GM12874 (cell line): ENCODE results near the gene RFTN1.

ENCODE experiments used
- TF ChIP-seq, protein P1 (sequence below): IDR thresholded peaks from 2 replicates; pipeline ENCODE4 v1.5.1; 2011; ENCODE audit warnings: low read depth, mild to moderate bottlenecking, control low read depth, low read length, moderate library complexity; ENCODE audit not compliant: insufficient read depth

The RFTN1 gene

DNA sequence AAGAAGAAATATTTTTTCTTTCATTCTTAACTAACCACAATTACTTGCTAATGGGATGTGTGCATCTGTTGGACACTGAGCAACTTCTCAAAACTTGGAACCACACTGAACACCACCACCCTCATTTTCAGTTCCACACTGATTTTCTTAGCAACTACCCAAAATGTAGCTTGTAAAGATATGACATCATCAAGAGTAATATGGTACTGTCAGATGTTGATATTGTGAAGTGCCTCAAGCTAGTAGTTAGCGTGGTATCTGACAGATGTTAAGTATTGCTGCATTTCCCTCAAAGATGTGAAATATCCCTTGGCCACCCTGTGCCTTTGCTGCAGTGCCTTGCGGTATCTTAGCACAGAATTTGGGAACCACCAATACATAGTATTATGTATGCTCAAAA, 9.3 kb downstream of the RFTN1 start:
- TF ChIP-seq, protein P1, sequence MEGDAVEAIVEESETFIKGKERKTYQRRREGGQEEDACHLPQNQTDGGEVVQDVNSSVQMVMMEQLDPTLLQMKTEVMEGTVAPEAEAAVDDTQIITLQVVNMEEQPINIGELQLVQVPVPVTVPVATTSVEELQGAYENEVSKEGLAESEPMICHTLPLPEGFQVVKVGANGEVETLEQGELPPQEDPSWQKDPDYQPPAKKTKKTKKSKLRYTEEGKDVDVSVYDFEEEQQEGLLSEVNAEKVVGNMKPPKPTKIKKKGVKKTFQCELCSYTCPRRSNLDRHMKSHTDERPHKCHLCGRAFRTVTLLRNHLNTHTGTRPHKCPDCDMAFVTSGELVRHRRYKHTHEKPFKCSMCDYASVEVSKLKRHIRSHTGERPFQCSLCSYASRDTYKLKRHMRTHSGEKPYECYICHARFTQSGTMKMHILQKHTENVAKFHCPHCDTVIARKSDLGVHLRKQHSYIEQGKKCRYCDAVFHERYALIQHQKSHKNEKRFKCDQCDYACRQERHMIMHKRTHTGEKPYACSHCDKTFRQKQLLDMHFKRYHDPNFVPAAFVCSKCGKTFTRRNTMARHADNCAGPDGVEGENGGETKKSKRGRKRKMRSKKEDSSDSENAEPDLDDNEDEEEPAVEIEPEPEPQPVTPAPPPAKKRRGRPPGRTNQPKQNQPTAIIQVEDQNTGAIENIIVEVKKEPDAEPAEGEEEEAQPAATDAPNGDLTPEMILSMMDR: no peak

DNA sequence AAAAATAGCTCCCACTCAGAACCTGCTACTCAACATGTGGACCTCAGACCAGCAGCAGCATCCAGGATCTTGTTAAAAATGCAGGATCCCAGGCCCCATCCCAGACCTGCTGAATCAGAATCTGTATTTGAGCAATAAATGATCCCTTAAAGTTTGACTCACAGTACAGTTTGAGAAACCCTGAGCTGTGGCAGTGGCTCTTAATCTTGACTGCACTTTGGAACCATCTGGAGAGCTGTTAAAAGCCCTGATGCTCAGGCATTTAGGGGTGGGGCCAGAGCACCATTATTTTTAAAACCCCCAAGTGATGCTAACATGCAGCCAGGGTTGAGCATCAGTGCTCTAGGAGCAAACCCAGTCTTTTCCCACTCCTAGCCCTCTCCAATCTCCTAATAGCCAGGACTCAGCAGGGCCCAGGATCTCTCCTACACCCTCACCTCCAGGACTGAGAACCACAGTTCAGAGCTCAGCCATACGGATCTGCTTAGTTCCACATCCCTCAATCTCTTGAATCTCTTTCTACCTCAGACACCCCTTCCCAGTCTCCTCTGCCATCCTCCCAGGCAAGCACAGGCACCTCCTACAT, 10.2 kb downstream of the RFTN1 start:
- TF ChIP-seq, protein P1: no peak

DNA sequence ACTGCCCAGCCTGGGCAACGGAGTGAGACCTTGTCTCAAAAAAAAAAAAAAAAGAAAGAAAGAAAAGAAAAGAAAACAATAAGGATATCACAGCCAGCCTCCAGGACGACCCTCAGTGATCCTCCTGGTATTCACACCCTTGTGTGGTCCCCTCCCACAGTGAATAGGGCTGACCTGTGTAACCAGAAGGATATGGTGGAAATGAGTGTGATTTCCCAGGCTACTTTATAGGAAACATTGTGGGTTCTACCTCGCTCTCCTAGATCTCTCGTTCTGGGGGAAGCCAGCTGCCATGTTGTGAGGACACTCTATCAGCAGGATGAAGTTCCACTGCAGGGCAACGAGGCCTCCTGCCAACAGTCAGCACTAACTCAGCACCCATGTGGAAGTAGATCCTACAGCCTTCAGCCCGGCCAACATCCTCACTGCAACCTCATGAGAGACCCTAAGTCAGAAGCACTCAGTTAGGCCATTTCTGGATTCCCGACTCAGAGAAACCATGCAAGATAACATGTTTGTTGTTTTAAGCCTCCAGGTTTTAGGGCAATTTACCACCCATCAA, 11.1 kb downstream of the RFTN1 start:
- TF ChIP-seq, protein P1: no peak

DNA sequence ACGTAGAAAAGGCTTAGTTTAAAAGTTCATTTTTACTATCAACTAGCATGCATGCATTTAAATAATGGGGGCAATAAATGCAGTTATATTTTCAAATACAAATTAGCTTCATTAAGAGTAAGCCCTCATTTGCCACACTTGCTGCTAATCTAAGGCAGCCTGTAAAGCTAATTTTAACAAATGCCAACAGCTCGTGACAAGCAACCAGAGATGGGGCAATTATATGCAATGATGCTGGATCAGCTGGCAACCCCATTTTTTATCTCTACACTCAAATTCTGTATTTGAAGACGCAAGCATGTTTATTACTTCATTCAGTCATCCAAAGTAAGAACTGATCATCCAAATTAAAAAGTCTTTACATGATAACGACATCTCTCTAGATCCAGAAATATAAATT, 12.1 kb downstream of the RFTN1 start:
- TF ChIP-seq, protein P1: no peak

DNA sequence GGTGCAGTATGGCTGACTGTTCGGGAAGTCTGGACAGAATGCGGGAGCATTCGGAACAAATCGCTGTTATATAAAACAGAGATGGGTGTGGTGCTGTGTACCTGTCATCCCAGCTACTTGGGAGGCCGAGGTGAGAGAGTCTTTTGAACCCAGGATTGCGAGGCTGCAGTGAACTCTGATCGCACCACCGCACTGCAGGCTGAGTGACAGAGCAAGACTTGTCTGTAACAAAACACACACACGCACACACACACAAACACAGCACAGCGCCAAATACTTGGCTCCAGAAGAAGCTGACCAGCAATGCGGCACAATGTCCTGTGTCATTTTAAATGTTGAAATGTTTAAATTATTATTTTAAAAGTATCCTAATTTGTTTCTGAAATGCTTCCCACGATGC, 12.6 kb downstream of the RFTN1 start:
- TF ChIP-seq, protein P1: no peak

DNA sequence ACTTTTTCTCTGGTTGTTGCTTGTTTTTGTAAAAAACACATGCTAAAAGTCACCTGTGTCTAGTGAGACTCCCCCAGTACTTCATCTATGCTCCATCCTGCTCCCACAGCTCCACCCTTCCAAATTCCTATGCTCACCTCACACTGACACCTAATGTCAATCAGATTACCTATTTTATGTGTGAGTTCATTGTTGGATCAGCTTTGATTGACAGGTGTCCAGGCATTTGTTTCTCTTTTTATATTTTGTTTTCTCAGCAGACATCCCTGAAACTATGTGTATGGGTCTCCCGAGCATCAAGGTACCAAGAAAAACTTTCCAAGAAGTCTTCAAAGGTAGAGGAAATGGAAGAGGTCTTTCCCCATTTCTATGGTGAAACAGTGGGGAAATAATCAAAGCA, 13.4 kb downstream of the RFTN1 start:
- TF ChIP-seq, protein P1: no peak

DNA sequence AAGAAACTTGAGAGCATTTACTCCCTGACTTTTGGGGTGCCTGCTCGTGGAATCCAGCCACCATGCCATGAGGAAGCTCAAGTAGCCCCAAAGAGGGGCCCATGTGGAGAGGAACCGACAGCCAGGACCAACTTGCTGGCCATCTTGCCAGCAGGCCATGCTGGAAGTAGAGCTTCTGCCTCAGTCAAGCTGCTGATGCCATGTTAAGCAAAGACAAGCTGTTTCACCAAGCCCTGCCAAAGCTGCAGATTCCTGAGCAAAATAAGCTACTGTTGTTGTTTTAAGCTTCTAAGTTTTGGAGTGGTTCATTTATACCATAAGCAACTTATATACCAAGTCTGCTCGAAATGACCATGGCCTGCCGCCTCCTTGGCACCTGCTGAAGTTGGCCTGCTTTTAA, 14.1 kb downstream of the RFTN1 start:
- TF ChIP-seq, protein P1: no peak
